Fibroblast of skin of left biceps (primary cell): ENCODE results near the gene ROCK2.

Experiments used
- DNase-seq, 2 experiments: peaks; one replicate each; pipeline ENCODE4 v3.0.0-alpha.2; 2013; ENCODE audit warnings: low read depth in 2 of 2

Gene ROCK2

DNA sequence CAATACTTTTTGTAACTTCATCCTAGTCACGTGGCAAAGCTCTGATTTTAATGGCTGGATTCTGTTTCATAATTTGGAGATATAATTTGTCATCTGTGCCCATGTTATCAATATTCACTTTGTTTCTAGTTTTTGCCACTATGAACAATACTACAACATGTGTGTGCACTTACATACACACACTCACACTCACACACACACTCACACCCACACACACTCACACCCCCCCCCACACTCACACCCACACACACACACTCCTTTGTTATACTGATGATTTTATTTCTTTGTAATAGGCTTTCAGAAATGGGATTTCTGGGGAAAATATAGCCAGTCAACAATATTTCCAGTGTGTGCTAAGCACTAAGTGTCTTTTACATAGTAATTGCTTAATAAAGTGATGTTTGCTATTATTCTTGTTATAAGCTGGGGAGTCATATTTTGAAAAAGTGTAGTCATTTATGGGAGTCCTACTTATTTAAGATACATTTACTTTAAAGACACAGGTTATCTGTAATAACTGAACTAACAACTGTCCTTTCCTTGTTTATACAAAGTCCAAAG is 22.8 kb upstream of the ROCK2 start:
- DNase-seq: no peak

DNA sequence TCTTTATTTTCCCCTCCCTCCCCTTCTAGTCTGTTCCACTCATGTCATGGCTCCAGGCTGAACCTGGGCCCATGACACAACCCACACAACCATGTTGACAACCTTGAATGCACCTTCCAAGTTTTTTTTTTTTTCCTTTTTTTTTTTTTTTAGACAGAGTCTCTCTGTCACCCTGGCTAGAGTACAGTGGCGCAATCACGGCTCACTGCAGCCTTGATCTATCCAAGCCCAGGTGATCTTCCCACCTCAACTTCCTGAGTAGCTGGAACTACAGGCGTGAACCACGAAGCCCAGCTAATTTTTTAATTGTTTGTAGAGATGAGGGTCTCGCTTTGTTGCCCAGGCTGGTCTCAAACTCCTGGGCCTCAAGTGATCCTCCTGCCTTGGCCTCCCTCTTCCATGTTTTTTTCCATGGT is 21.9 kb upstream of the ROCK2 start:
- no peak for DNase-seq

DNA sequence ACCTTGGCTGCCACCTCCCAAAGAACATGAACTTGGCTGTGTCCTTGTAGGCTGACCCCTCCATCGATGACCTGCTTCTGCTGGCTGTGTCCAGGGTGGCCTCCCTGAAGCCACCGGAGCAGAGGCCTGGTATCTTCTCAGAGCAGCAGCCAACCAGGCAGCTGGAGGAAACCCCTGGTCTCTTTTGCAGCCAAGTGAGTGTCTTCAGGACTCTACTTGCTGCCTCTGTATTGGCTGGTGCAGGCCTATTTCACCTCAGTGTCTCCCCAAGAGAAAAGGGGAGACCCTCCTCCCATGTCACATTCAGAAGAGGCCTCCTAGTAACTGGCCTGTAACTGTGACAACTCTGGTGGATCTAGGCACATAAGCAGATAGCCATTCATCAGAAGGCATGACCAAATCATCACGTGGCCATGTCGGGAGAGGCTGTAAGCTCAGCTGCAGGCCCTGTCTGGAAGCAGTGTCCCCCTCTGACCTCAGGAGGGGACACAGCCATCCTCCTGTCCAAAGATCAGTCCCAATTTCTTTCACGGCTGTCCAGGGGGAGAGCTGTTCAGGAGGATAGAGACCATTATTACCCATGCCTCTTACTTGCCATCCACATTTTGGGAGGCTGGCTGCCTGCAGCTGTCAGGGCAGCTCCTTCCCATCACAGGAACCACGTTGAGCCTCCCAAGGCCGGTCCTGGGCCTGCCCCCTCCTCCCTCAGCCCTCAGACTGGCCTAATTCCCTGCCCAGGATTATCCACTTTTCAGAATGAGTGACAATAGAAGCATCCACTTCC is 20.9 kb upstream of the ROCK2 start:
- no peak for DNase-seq

DNA sequence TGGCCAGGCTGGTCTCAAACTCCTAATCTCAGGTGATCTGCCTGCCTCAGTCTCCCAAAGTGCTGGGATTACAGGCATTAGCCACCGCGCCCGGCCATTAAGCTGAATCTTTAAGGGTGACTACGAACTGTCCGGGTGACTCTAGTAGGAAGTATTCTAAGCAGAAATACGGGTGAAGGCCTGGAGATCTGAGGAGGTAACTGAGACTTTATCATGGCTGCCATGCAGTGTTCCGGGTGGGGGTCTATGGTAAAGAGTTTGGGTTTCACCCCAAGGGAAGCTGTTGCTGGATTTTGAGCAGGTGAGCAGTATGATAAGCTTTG is 20.1 kb upstream of the ROCK2 start:
- DNase-seq: no peak

DNA sequence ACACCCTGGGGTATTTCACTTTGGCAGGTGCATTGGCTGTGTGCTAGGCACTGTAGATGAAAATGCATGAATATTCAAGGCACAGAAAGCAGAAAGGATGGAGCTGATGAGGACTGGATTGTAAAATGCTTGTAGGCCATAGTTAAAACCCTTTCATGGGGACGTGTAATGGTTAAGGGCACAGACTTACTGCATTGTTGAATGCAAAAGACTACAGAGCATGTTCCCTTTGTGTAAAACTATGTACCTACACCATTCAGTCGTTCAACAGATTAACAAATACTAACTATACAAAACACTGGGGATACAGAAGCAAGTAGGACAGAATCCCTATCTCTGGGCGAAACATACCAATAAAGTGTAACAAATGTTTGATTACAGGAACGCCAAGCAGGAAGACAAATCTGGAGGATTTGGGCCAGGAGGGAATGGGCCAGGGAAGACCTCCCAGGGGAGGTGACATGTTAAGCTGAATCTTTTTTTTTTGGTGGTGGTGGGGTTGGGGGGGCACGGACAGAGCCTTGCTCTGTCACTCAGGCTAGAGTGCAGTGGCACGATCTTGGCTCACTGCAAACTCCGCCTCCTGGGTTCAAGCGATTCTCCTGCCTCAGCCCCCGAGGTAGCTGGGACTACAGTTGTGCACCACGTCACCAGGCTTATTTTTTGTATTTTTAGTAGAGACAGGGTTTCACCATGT is 19.6 kb upstream of the ROCK2 start:
- no peak for DNase-seq

DNA sequence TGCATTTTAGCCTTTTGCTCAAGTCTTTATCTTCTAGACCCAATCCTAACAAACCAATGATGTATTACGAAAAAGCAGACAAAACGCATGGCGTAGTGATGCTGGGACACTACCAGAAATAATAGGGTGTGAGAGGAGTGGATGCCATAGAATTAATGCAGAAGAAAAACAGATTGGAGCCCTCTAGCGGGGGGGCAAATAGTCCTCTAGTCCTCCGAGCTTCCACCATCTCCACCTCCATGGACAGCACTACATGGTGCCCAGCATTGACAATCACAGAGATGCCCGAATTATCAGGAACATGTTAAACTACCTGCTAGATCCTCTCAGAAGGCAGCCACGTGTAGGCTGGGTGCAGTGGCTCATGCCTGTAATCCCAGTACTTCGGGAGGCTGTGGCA is 15.4 kb upstream of the ROCK2 start:
- no peak for DNase-seq

DNA sequence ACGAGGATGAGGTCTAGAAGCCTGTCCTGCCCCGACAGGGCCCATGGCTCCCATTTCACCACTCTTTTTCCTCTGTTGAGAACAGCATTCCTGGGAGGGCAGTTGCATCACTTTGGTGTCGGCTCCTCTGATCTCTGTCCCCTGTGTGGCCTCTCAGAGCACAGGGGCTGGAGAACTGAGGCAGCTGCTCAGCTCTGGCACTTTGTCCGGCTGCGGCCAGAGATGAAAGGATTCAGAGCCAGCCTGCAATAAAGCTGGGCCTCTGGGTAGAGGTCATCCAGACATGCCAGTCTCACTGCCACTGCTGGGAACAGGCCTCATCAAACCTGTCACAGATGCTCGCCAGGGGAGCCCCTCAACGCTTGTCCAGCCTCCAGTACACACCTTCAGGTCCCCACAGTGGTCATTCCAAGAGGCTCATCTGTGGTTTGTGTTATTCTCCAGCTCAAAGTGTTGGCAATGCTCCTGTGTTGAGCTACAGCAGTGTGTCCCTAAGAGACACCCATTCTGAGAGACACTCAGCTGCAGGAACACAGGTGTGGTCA is 13.1 kb upstream of the ROCK2 start:
- no peak for DNase-seq

DNA sequence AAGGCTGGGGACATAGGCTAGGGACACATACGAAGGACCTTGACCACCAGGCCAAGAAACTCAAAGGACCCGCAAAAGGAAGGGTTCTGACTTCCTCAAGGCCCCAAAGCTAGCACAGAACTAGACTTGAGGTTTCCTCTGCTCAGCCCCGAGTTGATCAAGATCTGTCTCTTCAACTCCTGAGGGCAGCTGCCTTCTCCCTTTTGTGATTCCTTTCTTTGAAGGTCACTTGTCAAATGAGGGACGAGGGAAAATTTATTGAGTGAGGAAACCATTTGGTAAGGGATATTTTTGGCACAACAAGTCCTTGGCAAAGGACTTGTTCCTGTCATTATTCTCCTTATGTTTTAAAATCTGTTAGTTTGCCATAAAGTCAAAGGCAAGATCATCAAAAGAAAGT is 12.3 kb upstream of the ROCK2 start:
- no peak for DNase-seq

DNA sequence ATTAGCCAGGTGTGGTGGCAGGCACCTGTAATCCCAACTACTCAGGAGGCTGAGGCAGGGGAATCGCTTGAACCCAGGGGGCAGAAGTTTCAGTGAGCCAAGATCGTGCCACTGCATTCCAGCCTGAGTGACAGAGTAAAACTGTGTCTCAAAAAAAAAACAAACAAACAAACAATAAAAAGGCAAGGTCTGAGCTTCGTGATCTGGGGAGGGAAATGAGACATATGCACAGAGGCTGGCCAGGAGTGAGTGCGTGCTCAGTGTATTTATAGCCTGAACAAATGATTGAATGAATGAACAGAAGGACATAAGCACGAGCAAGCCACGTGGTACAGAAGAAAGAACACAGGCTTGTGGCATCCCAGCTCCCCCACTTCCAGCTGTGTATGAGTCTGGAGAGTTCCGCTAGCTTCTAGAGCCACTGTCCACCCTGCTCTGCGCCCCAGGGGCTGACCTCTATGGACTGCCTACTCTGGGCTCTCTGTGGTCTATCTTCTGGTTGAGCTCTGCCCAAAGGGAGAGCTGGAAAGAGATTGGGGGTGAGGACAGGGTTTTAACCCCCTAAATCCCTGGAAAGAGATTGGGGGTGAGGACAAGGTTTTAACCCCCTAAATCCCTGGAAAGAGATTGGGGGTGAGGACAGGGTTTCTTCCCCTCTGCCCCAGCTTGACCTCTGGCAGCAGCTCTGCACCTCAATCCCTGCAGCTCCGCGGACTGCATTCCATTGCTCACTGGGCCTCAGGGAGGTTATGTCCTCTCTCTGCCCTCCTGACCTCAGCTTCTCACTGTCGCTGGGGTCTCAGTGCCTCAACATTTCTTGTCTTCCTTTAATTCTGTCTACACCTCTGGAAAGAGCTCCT is 11.0 kb upstream of the ROCK2 start:
- no peak for DNase-seq

DNA sequence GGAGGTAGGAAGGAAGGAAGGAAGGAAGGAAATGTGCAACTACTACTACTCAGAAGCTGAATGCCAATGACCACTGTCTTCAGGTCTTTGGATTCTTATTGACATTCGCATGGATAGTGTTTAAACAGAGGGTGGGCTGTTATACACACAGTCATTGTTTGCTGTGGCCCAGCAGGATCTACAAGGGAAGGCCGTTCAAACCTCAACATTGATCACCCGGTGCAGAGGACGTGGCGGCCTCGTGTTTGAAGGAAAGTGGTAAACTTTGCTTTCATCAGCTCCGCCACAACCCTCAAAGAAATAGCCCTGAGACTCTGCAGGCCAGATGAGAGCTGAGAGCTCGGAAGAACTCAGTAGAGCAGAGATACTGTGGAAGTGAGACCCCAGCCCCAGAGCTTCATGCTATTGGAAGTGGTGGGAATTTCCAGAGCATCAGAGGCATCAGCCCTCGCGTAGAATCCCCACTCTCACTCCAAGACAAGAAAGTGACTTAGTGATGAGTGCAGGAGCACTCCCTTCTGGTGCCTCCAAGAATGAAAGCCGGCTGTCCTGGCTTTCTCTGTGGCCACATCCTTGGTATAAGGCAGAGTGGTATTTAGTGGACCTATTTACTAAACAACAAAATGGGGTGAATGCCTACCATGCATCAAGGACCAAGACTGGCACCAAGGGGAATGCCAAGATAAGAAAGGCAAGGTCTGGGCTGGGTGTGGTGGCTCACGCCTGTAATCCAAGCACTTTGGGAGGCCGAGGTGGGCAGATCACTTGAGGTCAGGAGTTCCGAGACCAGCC is 10.1 kb upstream of the ROCK2 start:
- DNase-seq: no peak

DNA sequence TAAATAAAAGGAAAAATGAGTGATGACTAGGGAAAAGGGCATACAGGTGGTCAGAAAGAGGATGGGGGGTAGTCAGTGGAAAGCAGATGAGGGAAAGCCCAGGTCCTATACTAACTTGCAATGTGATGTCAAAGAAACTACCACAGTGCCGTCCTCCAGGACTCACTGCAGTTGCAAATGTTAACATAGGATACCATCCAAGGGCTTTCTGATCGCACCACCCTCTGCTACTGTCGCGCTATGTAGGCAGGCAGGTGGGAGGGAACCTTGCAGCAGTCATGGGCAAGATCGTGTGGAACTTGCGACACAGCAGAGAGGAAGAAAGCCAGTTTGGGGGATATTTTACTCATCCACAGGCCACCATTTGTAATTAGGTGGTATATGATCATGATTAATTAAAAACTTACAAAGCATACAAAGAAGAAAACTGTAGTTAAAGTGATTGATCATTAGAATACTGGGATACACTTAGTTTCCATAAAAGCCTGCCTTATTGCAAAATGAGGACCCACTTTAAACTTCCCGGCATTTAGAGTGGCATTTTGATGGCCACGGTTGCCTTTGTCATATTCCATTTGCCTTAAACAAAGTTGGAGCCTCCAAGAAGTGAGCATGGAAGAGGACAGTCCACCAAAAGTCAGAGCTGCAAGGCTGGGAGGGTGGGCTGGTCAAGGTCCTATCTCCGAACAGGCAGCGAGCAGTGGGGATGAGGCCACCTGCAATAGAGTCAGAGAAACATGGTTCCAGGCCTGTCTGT is 8.5 kb upstream of the ROCK2 start:
- no peak for DNase-seq

DNA sequence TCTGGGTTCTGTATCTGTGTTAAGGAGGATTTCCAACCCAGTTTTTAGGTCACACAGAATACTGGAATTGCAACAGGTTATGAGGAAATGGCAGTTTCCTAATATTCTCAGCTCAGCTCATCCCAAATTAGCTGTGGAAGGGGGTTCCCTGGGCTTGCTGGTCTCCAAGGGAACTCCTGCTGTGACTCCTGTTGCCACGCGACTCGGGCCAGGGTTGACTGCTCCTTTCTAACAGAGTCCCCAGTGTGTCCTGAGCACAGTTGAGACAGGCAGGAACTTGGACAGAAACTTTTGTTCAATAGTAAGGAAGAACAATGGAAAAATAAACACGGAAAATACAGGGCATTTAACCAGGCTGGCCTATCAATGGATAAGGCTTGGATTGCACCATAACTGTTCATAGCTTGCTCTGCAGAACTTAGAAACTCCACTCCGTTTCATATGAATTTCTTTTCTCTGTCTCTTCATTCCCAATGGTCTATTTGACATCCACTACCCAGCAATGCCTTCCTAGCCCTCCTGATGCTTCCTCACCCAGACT is 3.8 kb upstream of the ROCK2 start:
- DNase-seq: no peak

DNA sequence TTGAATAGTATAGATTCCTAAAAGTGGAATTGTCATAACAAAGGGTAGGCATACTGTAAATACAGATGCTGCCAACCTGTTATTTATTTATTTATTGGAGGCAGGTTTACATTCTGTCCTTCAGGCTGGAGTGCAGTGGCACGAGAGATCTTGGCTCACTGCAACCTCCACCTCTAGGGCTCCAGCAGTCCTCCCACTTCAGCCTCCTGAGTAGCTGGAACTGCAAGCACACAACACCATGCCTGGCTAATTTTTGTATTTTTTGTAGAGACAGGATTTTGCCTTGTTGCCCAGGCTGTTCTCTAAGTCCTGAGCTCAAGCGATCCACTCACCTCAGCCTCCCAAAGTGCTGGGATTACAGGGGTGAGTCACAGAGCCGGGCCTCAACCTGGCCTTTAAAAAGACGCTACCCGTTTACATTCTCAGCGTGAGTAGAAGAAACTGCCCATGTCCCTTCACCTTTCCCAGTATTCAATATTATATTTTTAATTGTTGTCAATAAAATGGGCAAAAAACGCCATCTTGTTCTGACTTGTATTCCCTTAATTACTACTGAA is 3.0 kb upstream of the ROCK2 start:
- DNase-seq: no peak

DNA sequence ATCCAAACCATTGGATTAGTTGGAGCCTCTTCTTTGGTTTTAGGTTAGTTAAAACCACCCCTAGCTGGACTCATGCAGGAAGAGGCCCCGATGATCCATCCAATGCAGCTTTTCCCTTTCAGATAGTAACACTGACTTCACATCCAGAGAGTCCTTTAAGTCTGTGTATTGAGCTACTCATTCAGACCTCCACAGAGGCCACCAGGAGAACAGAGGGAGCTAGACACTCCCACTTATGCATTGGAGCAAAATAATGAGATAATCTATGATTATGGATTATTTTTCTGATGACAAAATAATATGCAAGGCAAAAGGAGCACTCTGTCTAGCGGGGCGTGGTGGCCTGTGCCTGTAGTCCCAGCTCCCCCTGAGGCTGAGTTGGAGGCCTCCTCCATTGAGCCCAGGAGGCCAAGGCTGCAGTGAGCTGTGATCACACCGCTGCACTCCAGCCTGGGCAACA is 1.6 kb upstream of the ROCK2 start:
- no peak for DNase-seq

DNA sequence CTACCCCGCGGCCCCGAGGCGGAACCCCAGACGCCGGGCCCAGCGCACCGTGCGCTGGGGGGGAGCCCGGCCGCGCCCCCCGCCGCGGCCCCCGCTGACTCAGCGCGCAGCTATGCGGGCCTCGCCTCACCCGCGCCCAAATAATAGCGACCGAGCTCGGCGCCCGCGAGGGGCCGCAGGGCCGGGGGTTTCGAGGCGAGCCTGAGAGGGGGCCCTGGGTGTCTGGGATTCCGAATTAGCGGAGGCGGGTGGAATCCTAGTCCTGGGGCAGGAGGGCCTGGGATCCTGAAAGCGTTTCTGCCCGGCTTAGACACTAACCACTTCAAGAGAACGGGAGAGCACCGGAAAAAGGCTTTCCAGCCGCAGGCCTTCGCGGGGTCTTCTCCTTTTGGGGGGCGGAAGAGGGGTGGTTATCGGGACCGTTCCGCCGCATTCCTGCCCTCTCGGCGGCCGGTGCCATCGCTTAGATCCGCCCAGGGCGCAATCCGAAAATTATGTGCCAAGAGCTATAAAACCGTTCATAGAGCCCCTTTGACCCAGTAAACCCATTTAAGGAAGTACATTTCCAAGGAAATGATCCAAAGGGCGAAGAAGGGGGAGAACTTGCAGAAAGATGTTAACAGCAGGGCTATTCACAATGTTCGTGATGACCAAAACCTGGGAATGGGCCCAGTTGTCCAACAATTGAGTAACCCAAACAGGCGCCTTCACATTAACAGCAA is 681 bp upstream of the ROCK2 start:
- DNase-seq: peak in 1 of 2 experiments; percentile 48

DNA sequence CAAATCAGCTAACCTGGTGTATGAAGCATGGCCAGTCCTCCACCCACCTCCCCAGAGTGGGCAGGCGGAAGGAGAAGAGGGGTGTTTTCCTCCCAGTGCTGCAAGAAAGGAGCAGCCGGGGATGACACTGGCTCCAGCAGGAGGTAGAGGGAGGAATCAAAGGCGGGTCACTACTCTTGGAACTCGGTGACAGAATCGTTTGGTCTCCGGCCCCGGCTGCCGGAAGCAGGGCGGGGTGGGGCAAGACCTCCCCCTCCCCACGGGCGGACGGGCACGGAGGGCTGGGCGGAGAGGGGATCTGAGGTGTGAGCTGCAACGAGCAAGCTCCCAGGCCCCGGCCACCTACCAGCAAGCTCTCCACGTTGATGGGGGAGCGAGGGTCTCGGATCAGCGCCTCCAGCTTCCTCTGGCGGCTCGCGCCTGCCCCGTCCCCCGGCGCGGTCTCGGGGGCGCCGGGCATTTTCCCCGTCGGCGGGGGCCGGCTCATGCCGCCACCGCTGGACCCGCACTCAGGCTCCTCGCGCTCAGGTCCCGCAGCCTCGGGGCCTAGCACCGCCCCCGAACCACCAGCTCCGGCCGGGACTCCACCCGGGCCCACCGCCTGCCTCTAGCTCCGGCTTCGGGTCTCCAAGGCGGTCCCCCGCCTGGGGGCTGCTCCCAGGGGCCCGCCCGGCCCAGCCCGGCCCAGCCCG is 640 bp downstream of the ROCK2 start:
- DNase-seq: no peak

DNA sequence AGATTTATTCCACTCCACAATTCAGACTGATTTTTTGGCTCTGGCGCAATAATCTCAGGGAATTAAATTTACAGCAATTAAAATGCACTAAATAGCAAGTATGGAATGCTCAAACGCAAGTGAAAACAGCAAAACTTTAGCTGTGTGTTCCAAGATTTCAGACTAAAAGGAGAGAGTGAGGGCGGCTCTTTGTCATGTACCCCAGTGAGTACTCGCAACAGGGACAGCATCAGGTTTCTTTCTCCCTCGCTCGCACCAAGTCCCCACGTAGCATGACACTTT is 1.1 kb downstream of the ROCK2 start:
- no peak for DNase-seq

DNA sequence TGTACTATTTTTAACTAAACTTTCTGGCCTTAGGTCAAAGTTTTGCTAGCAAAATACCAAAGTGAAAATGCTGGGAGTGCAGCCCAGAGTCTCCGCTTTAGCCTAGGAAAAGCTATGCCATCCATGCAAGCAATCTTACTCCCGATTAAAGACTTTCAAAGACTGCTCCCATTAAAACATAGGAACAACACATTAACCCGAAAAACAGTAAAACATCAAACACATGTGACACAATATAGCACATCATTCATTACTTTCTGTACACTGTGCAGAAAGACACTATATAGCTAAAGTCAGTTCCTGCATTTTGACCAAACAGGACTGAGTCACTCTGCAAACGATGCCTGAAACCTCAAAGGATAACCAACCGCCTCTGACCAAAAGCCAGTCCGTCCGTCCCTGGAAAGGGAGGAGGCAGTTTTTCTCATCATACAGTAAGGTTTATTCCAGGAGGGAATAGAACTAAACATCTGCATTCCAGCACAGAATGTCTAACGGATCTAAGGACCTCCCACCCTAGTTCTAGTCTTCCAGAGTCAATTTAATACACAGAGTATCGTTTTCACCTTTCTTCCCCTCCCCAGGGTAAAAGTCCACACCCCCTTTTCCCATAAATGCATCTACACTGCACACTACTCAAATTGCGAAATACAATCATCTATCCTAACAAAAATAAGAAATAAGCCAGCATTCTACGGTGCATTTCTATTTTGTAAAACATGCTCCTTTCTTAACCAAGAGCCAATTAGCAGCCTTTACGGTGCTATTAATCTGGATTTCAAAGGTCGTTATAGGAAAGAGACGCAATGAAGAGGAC is 1.7 kb downstream of the ROCK2 start:
- peak in 1 of 2 experiments; percentile 30 for DNase-seq
